NCI-H2196 treated with DMSO at 0.1 percent for 48 hours (cell line): Measurements from ENCODE around the gene PRR12.
"Not testable (repeated sequence)": the region's sequence is repeated elsewhere in the genome, so short reads cannot be mapped to it uniquely, and the experiment has no call there.

Source experiments
- DNase-seq: peaks from one replicate; lab custom pipeline; 2025; ENCODE audit not compliant: unreplicated experiment; lab: John Stamatoyannopoulos, UW

The PRR12 gene

DNA sequence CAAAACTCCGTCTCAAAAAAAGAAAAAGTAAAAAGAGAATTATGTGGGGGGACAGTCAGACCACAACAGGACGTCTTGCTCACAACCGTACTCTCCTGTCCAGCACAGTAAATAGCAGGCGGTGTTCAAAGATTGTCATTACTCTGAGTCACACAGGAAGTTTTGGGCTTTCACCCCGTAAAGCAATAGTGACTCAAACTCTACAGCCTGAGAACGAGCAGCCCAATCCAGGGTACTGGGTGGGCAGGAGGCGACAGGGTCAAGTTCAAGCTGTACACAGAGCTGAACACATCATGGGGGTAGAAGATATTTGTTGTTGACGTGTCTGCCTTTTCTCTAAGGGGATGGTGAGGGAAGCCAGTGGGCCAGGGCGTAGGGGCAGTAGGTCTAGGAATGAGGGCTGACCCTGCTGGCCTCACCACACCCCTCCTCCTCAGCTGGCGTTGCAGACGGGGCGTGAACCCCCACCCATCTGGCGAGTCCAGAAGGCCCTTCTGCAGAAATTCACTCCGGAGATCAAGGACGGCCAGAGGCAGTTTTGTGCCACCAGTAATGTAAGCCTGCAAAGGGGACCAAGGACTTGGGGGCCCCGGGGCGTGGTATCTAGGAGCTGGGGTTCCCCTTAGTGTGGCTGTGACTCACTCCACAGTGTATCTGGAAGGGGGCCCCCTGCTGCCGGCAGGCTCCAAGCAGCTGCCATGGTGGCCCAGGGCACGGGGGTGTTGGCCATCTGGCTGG lies 23.3 kb downstream of the PRR12 start:
- no peak for DNase-seq

DNA sequence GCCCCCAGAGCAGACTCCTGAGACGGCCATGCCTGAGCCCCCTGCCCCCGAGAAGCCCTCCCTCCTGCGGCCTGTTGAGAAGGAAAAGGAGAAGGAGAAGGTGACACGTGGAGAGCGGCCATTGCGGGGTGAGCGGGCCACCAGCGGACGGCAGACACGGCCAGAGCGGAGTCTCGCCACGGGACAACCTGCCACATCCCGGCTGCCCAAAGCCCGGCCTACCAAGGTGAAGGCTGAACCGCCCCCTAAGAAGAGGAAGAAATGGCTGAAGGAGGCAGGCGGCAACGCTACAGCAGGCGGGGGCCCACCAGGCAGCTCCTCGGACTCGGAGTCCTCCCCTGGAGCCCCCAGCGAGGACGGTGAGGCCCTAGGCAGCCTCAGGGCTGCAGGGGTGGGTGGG lies 24.9 kb downstream of the PRR12 start:
- DNase-seq = no peak

DNA sequence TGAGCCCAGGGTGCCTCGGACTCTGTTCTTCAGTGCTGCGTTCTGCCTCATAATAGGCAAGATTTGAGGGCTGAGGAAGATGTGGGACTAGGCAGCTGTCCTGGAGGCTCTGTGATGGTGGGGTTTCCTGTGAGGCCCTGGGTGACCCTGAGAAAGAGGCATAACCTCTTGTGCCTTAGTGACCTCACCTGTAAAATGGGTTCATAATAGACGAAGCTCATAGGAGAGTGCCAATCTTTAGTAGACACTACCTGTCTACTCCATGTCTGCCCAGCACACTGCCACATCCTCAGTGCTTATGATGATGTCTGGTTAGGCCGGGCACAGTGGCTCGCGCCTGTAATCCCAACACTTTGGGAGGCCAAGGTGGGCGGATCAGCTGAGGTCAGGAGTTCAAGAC lies 25.6 kb downstream of the PRR12 start:
- DNase-seq = no peak

DNA sequence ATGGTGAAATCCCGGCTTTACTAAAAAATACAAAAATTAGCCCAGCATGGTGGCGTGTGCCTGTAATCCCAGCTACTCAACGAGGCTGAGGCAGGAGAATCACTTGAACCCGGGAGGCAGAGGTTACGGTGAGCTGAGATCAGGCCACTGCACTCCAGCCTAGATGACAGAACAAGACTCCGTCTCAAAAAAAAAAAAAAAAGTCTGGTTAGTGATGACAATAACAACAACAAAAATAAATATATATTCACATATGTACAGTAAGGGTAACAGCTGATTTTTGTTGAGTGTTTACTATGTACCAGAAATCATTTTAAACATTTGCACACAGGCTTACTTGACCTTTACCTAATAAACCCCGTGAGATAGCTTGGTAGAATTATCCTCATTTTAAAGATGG lies 26.0 kb downstream of the PRR12 start:
- DNase-seq = no peak

DNA sequence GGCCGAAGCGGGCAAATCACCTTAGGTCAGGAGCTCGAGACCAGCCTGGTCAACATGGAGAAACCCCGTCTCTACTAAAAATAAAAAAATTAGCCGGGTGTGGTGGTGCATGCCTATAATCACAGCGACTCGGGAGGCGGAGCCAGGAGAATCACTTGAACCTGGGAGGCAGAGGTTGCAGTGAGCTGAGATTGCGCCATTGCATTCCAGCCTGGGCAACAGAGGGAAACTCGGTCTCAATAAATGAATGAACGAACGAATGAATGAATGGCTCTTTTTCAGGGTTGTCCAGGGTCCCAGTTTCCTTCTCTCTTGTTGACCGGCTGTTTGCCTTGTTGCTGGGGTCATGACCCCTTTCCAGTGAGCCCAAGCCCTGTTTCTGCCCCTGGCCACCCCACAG lies 26.9 kb downstream of the PRR12 start:
- not testable (repeated sequence) for DNase-seq

DNA sequence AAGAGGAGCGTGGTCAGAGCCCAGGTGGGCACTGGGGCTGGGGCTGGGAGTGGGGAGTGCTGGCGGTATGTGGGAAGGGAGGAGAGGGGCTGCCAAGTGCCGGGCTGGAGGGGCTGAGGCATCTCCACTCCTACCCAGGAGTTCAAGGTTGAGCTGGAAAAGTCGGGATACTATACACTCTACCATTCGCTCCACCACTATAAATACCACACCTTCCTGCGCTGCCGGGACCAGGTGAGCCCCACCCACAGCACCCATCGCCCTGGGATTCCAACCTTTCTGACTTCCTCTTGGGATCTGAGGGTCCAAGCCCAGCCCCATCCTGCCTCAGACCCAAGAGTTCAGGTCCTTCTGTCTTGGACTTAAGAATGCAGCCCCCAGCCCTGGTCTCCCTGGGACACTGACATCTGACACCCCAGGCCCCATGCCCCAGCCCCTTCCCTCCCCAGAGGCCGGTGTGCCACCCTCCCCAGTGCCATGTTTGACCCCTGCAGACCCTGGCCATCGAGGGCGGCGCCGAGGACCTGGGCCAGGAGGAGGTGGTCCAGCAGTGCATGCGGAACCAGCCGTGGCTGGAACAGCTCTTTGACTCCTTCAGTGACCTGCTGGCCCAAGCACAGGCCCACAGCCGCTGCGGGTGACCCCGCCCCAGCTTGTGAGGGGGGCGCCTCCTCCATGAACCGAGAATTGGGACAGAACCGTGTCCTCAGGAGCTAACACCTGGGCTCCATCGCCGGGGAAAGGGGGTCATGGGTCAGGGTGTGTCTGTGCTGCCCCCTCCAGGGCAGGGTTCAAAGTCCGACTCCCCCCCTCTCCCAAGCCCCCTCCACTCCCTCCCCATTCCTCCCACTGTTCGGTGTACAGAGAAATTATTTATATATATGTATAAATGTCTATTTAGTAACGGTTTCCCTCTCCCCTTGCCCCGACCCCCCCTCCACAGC lies 34.3 kb downstream of the PRR12 start:
- DNase-seq = no peak

DNA sequence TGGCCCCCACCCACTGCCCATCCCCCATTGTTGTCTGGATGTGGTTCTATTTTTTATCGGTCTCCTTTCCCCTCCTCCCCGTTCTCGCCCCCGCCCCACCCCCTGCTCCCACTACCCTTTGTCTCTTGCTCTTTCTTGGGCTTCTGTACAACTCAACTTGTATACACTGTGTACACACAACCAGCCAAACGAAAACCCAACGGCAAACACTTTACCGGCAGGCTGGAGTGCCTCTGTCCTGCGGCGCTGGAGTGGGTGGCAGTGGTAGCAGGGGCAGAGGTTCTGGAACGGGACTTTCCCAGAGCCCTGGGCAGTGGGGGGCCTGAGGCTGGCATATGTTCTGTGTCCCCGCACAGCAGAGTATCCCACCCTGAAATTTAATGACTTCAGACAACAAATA lies 35.2 kb downstream of the PRR12 start:
- no peak for DNase-seq

DNA sequence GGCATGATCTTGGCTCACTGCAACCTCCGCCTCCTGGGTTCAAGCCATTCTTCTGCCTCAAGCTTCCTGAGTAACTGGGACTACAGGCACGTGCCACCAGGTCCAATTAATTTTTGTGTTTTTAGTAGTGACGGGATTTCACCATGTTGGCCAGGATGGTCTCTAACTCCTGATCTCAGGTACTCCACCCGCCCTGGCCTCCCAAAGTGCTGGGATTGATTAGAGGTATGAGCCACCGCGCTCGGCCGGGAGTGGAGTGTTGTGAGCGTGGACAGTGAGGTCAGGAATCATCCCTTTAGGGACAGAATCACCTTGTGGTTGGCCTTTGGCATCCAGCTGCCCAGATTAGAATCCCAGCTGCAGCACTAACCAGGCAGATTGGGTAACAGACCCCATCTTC lies 38.7 kb downstream of the PRR12 start:
- no peak for DNase-seq

DNA sequence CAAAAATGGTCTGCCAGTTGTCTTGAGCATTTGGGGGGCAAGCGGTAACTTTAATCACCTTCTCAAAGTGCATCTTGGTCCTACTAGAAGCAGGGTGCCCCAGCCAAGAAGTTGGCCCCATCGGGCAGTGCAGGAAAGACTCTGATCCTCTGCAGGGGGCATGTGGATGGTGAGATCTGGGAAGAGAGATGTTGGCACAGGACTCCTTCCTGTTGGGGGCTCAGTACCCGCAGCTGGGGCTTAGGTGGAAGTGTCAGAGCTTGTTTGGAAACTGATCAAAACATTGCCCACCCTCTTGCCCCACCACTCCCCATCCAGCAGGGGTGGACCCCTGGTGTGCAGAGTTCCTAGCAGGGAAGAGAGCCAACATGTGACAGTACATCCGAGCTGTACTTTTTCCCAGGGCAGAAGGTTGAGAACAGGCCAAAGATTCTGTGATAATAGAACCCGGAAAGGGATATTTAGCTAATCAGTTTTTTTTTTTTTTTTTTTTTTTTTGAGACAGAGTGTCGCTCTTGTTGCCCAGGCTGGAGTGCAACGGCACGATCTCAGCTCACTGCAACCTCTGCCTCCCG lies 40.1 kb downstream of the PRR12 start:
- DNase-seq = no peak

DNA sequence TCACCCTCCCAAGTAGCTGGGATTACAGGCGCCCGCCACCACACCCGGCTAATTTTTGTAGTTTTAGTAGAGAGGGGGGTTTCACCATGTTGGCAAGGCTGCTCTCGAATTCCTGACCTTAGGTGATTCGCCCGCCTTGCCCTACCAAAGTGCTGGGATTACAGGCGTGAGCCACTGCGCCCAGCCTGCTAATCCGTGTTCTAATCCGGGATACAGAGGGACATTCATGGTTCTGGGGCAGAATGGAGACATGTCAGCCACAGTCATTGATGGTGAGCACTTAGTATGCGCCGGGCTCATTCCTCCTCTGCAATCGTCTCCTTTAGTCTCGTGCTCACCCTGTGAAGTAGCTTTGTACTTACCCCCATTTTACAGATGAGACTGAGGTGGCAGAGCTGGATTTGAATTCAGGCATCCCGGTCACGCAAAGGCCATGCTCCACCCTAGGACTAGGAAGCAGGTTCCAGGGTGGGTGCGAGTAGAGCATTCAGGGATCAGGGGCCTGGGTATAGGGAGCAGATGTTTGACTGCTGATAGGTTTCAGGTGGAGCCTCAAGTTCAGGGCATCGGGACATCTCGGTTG lies 40.7 kb downstream of the PRR12 start:
- DNase-seq = no peak

DNA sequence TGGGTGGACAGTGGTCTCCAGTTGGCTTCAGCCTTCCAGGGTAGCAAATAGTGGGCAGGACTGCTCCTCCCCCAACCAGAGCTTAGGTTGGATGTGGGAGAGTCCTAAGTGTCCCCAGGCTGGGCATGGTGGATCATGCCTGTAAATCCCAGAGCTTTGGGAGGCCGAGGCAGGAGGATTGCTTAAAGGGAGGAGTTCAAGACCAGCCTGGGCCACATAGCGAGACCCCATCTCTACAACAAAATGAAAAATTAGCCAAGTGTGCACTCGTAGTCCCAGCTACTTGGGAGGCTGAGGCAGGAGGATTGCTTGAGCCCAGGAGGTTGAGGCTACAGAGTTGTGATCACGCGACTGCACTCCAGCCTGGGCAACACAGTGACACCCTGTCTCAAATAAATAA lies 41.6 kb downstream of the PRR12 start:
- no peak for DNase-seq

DNA sequence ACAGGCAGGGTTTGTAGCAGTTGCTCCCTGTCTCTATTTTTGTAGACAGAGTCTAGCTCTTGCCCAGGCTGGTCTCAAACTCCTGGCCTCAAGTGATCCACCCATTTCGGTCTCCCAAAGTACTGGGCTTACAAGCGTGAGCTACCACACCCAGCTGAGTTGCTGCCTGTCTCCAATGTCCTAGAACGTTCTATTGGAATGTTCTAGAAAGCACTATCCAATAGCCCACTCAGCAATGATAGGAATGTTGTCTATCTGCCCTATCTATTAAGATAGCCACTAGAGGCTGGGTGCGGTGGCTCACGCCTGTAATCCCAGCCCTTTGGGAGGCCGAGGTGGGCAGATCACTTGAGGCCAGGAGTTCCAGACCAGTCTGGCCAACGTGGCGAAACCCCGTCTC lies 42.3 kb downstream of the PRR12 start:
- DNase-seq = not testable (repeated sequence)

DNA sequence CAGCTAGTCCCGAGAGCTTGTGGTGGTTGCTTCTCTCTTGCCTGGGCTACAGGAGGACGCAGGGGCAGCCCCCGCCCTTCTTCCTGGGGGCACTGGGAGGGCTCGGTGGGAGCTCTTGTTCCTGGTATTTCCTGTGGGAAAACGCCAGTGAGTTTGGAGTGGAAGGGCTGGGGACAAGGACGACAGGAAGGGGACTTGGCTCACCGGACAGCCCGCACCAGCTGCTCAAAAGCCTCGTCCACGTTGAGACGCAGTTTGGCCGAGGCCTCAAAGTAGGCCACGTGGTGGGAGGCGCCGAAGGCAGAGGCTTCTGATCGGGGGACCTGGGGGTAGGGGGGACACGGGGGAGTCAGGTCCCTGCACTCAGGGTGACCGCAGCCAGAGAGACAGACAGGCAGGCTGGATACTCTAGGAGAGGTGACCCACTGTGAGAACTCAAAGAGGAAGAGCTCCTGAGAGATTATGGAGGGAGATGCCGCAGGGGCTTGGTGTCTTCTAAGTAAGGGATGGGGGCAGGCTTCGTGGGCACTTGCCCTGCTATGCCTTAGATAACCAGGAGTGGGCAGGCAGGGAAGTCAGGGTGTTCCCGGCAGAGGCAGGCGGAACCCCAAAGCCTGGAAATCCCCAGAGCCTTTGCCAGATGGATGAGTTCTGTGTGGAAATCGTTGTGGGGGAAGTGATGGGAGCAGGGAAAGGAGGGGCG lies 44.7 kb downstream of the PRR12 start:
- DNase-seq = no peak

DNA sequence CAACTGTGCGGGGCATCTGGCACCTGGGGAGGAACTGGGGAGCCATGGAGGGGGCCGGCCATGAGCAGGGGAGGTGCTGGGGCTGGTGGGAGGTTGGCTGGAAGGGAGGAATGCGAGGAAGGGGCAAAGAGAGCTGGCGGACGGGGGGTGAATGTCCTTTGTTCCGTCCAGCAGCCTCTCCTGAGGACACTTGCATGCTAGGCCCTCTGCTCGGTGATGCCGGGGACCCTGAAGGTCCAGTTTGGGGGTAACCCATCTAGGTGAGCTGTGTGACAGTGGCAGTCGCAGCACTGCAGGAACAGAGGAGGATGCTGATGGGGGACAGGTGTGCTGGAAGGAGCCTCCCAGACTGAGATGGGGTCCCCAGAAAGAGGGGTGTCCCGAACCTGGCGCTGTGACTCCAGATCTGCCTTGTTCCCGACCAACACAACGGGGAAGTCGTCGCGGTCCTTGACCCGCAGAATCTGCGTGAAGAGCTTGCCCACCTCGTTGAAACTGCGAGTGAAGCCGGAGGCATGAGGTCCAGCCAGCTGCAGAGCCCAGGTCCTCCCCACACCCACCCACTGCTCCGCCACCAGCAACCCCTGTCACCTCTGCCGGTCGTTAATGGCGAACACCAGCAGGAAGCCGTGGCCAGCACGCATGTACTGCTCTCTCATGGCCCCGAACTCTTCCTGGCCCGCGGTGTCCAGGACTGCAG lies 45.4 kb downstream of the PRR12 start:
- DNase-seq = no peak

DNA sequence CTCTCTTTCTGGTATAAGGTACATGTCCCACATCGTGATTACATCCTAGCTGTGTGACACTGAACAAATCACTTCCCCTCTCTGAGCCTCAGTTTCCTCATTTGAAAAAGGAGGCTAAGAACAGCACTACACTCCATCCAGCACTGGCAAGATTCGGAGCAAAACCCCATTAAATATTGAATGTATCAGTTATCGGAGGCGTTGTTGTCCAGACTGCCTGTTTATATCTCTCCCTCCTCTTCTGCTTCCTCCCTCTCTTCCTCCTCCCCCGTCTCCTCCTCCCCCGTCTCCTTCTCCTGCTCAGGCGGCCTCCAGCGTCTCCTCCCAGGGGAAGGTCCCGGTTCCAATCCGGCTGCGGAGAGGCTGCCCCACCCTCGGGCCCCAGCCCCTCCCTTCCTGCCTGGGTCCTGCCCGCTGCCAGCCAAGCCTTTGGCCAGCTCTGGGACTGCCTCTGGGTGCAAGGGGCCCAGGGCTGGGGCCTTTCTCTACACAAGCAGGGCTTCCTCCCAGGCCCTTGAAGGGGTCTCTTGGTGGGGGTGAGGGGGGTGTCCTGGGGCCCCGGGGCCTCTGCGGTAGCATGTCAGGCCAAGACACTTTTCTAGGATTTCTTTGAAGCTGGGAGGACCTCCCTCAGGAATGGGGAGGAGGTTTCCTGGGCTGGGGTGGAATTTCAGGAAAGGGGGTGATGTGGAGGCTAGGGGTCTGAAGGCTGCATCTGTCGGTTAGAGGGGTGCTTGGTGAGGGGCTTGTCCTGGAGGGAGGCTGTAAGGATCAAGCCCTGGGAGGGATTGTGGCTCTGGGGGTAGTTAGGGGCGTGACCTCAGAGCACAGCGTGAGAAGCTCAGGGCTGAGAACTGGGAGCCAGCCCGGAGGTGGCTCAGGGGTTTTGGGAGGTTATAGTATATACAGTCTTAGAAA lies 47.1 kb downstream of the PRR12 start:
- DNase-seq = no peak

DNA sequence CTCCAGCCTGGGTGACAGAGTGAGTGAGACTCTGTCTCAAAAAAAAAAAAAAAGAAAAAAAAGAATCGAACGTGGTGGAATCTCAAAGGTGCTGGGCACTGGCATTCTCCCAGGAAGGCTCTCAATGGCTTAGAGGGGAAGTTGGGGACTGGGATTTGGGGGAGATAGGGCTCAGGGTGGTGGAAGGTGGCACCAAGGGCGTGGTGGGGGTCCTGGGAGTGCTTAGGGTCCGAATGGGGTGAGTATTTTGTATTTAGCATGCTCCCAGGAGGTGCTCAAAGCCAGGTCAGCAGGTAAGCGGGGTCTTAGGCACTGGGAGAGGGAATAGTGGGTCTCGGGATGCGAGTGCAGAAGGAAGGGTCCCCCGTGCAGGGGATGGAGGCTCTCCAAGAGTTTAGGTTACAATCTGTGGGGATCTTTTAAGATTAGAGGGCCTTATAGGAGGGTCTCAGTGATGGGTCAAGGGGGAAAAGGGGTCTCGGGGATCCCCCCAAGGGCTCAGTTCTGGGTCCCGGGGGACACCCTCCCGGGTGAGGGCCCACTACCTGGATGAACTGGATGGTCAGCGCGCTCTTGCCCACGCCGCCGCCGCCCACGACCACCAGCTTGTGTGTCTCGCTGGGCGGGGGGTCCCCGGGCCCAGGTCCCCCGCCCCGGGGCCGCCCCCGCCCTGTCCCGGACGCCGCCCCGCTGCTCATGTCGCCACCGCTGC lies 48.6 kb downstream of the PRR12 start:
- no peak for DNase-seq

DNA sequence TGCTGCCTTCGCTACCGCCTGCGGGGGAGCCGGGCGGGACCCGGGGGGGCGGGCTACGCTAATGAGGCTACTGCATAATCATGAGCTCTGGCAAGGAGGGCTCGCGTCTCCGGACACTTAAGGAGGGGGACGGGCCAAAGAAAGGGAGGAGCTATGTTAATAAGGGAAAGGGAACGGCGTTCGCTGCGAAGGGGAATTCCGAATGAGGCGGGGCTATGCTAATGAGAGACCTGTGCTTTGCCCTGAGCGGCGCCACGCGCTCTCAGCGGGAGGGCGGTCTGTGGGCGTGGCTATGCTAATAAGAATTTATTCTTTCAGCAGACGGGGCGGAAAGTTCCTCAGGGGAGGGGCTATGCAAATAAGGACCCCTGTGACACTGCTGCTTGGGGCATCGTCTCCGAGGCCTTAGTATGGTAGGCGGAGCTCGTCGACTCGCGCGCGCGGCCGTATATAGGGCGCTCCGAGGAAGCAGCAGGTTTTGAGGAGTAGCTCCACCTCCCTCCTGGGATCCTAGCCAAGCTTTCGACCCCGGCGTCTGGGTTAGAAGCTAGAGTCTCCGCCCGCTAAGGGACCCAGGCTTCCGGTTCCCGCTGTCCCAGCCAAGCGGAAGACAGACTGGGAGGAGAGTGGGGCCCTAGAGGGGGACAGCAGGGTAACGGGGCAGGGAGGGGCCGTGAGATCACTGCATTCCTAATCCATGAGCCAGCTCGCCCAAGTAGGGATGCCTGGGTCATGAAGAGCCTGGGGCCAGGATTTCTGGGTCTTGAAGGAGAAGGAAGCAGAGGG lies 49.3 kb downstream of the PRR12 start, which contains the start of gene RRAS:
TSS of gene RRAS (minus strand) at position 31 of the 786 bp plus-strand sequence. CDS start 45 bp downstream, outside the sequence.
- DNase-seq = peak; percentile 100
